ENCODE data around the gene PDZD4.

The PDZD4 gene

GRCh38 chrX:153829799-153830639 is at the start of gene PDZD4:
TSS of gene PDZD4 (minus strand) at chrX:153830544. CDS start at chrX:153830298, 246 bp downstream.
- peak; percentile 18 for DNase-seq

GRCh38 chrX:153879741-153880439 is 49.5 kb upstream of the PDZD4 start:
- no peak for DNase-seq

- DNase-seq, result no peak
Measured at GRCh38 chrX:153878969-153879653, 48.8 kb upstream of the PDZD4 start.

GRCh38 chrX:153878345-153878744 is 48.0 kb upstream of the PDZD4 start:
- DNase-seq, result no peak

- DNase-seq, result no peak
Measured at GRCh38 chrX:153877571-153878261, 47.4 kb upstream of the PDZD4 start.

GRCh38 chrX:153876112-153876491 is 45.8 kb upstream of the PDZD4 start:
- DNase-seq, result no peak

- peak; percentile 77 for DNase-seq
Measured at GRCh38 chrX:153875391-153876111, 45.2 kb upstream of the PDZD4 start.

GRCh38 chrX:153874366-153875125 is 44.2 kb upstream of the PDZD4 start:
- DNase-seq, result peak; percentile 18

GRCh38 chrX:153874085-153874365 is 43.7 kb upstream of the PDZD4 start:
- DNase-seq, result peak; percentile 26

- peak; percentile 33 for DNase-seq
Measured at GRCh38 chrX:153873282-153874084, 43.1 kb upstream of the PDZD4 start.

GRCh38 chrX:153871946-153872878 is 41.9 kb upstream of the PDZD4 start:
- DNase-seq, result peak; percentile 18

GRCh38 chrX:153871451-153871850 is 41.1 kb upstream of the PDZD4 start:
- peak; percentile 11 for DNase-seq

- DNase-seq, result peak; percentile 57
Measured at GRCh38 chrX:153870791-153871360, 40.5 kb upstream of the PDZD4 start.

GRCh38 chrX:153870288-153870690 is 39.9 kb upstream of the PDZD4 start:
- DNase-seq, result peak; percentile 27

GRCh38 chrX:153869473-153870287 is 39.3 kb upstream of the PDZD4 start:
- DNase-seq, result peak; percentile 14

- DNase-seq, result no peak
Measured at GRCh38 chrX:153868576-153869472, 38.5 kb upstream of the PDZD4 start.

GRCh38 chrX:153867671-153868070 is 37.3 kb upstream of the PDZD4 start:
- DNase-seq, result peak; percentile 10

Data from 8988T (cell line).